Left lung (tissue), 10 donors: Measurements from ENCODE around the gene CD7. TPM values are rescaled to one million over a fixed set of nuclear protein-coding genes. Genes with fewer than 3 reads are reported as not detected.

ENCODE experiments used
- ATAC-seq: fragments of 200-7000 bp; cut with Tn5 transposase; one replicate; pipeline ENCODE4 v1.9.1; 2020; ENCODE audit warnings: moderate library complexity
- DNase-seq, 4 donors: peaks; one replicate each; pipeline ENCODE4 v3.0.0-alpha.2; 2013 to 2020
- H3K27ac ChIP-seq, 2 donors: fragments of 200-600 bp; sonication (generic) in 1 of 2; one replicate each; pipeline versions ENCODE4 v1.5.0 to v1.8.0; 2020 to 2021
- H3K27me3 ChIP-seq, 2 donors: fragments of 200-600 bp; sonication (generic) in 1 of 2; one replicate each; pipeline versions ENCODE4 v1.5.0 to v1.8.0; 2020 to 2021
- H3K36me3 ChIP-seq, 2 donors: fragments of 200-600 bp; sonication (generic) in 1 of 2; one replicate each; pipeline versions ENCODE4 v1.5.0 to v1.8.0; 2020 to 2021
- H3K4me1 ChIP-seq, 2 donors: fragments of 200-600 bp; one replicate each; pipeline ENCODE4 v1.8.0; 2021
- H3K4me3 ChIP-seq, 2 donors: fragments of 200-600 bp; sonication (generic) in 1 of 2; one replicate each; pipeline versions ENCODE4 v1.5.0 to v1.8.0; 2020 to 2021; ENCODE audit warnings: mild to moderate bottlenecking in 1 of 2
- H3K9me3 ChIP-seq, 2 donors: fragments of 200-600 bp; sonication (generic) in 1 of 2; one replicate each; pipeline versions ENCODE4 v1.5.0 to v1.8.0; 2020 to 2021
- CTCF ChIP-seq, 2 donors: fragments of 200-600 bp; sonication (generic) in 1 of 2; IDR thresholded peaks; one replicate each; pipeline versions ENCODE4 v1.5.0 to v1.8.0; 2021; ENCODE audit warnings: antibody characterized with exemption in 2 of 2
- intact Hi-C, 2 donors: fragments of 100-400 bp; cut with DNase I; formaldehyde crosslinking; loops; one replicate each; pipeline versions ENCODE4 v1.11.2 to v1.14.2; 2022
- polyA plus RNA-seq, 6 donors: library from polyadenylated mRNA; unstranded; fragments of 120-200 nt; gene quantifications; one replicate each; pipeline ENCODE4 v1.2.1, GENCODE V29; 2013; ENCODE audit not compliant: insufficient read length in 6 of 6
- total RNA-seq, 2 donors: library from RNA; stranded (reverse); fragmentation: NEBNext Ultra II Directional; extraction: Animal tissue kit (Norgen Biotek cat#: 25700); gene quantifications; one replicate each; pipeline ENCODE4 v1.2.1, GENCODE V29; 2021
- donor health status: DM: no; HTN: yes; CAD: no.
- donor health status: DM: no; HTN: no; CAD: no.

The CD7 gene
- total and polyA plus RNA-seq, 8 donors, result 1.1 to 6.6 (median 1.7) TPM

GRCh38 chr17:82320956-82321927 lies 3.8 kb upstream of the CD7 start:
- no peaks in the 10 kb centered on the region for H3K9me3 ChIP-seq
- peaks cover 0 to 15% of the 10 kb centered on the region in 2 donors for H3K4me1 ChIP-seq
- H3K4me3 ChIP-seq, result no peak overlapping the region
- intact Hi-C loops, result loop anchor here in 1 of 2 donors (5.0 kb wide), 1 partner anchor 84 kb away; no protein-coding TSS in a partner anchor
- TF ChIP-seq CTCF (IDR thresholded peaks at IDR 0.05), result peak; percentile 83 to 88
- DNase-seq (peak in 1 of 4 donors; percentile 93), ATAC-seq (peak; percentile 76)
- peaks cover 0 to 18% of the 10 kb centered on the region in 2 donors for H3K36me3 ChIP-seq
- no peak overlapping the region for H3K27ac ChIP-seq
- H3K27me3 ChIP-seq, result peaks cover under 1 to 41% of the 10 kb centered on the region in 2 donors

DNA sequence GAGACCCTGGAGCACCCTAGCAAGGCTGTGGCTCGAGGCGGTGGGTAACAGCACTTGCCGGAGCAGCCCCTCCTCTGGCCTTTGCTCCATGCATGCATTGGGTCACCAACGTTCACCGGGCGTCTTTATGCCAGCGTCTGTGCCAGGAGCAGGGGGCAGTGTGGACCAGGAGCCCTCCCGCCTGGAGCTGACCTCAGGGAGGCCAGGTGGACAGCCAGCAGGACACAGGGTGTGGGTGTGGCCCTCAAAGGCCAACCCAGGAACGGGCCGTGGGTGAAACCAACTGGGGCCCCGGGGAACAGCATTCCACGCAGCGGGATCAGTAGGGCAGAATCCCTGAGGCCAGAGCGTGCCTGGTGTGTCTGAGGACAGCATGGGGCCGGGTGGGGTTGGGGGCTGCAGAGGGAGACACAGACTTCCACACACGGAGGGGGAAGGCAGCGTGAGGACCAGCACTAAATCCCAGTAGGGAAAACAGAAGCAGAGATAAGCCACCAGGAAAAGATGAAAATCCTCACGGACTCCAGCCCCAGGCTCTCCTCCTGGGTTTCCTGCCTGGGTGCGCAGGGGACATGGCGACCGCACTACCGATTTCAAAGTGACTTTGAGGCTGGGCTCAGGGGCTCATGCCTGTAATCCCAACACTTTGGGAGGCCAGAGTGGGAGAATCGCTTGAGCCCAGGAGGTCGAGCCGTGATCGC lies 2.9 kb upstream of the CD7 start:
- peaks cover 0 to 24% of the 10 kb centered on the region in 2 donors for H3K4me1 ChIP-seq
- DNase-seq (no peak), ATAC-seq (no peak)
- intact Hi-C loops, result loop anchor here in 1 of 2 donors (5.0 kb wide), 1 partner anchor 83 kb away; no protein-coding TSS in a partner anchor
- H3K27ac ChIP-seq, result no peak overlapping the region
- H3K36me3 ChIP-seq, result peaks cover 0 to 18% of the 10 kb centered on the region in 2 donors
- peaks cover 10 to 50% of the 10 kb centered on the region in 2 donors for H3K27me3 ChIP-seq
- no peak for TF ChIP-seq CTCF (IDR thresholded peaks at IDR 0.05)
- no peak overlapping the region for H3K4me3 ChIP-seq
- no peaks in the 10 kb centered on the region for H3K9me3 ChIP-seq

DNA sequence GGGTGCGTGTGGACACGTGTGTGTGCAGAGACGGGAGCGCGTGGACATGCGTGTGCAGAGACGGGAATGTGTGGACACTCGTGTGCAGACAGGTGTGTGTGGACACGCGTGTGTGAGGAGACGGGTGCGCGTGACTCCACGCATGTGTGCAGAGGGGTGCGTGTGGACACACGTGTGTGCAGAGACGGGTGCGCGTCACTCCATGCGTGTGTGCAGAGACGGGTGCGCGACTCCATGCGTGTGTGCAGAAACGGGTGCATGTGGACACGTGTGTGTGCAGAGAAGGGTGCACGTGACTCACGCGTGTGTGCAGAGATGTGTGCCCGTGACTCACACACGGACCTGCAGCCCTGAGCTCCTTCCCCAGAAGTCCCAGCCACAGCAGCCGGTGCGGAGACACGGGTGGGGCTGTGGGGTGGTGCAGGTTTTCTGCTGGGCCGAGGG lies 2.2 kb upstream of the CD7 start:
- intact Hi-C loops, result loop anchor here in 1 of 2 donors (5.0 kb wide), 1 partner anchor 82 kb away; no protein-coding TSS in a partner anchor
- DNase-seq (no peak), ATAC-seq (no peak)
- Histone ChIP-seq H3K9me3 (no peaks in the 10 kb centered on the region), H3K27me3 (peaks cover 16 to 57% of the 10 kb centered on the region in 2 donors), H3K4me3 (no peak overlapping the region), H3K4me1 (peaks cover 0 to 31% of the 10 kb centered on the region in 2 donors), H3K36me3 (peaks cover 0 to 18% of the 10 kb centered on the region in 2 donors), H3K27ac (no peak overlapping the region)
- TF ChIP-seq CTCF (IDR thresholded peaks at IDR 0.05), result no peak

DNA sequence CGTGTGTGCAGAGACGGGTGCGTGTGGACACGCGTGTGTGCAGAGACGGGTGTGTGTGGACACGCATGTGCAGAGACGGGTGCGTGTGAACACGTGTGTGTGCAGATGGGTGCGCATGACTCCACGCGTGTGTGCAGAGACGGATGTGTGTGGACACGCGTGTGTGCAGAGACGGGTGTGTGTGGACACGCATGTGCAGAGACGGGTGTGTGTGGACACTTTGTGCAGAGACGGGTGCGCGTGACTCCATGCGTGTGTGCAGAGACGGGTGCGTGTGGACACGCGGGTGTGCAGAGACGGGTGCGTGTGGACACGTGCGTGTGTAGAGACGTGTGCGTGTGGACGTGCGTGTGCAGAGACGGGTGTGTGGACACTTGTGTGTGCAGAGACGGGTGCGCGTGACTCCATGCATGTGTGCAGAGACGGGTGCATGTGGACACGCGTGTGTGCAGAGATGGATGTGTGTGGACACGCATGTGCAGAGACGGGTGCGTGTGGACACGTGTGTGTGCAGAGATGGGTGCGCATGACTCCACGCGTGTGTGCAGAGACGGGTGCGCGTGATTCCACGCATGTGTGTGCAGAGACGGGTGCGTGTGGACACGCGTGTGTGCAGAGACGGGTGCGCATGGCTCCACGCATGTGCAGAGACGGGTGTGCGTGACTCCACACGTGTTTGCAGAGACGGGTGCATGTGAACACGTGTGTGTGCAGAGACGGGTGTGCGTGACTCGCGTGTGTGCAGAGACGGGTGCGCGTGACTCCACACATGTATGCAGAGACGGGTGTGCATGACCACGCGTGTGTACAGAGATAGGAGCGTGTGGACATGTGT lies 1.6 kb upstream of the CD7 start:
- no peak overlapping the region for H3K27ac ChIP-seq
- ATAC-seq (no peak), DNase-seq (no peak)
- no peak for TF ChIP-seq CTCF (IDR thresholded peaks at IDR 0.05)
- peaks cover 18 to 63% of the 10 kb centered on the region in 2 donors for H3K27me3 ChIP-seq
- H3K9me3 ChIP-seq, result no peaks in the 10 kb centered on the region
- peaks cover 0 to 13% of the 10 kb centered on the region in 2 donors for H3K36me3 ChIP-seq
- H3K4me1 ChIP-seq, result peaks cover 0 to 36% of the 10 kb centered on the region in 2 donors
- intact Hi-C loops, result no loop called here
- no peak overlapping the region for H3K4me3 ChIP-seq
